Daoy (cell line): Measurements from ENCODE around the gene ZNF808. TPM values are rescaled to one million over a fixed set of nuclear protein-coding genes. Genes with fewer than 3 reads are reported as not detected.
"Not testable (repeated sequence)": the region's sequence is repeated elsewhere in the genome, so short reads cannot be mapped to it uniquely, and the experiment has no call there.

ENCODE experiments used
- DNase-seq: peaks from one replicate; pipeline ENCODE4 v3.0.0-alpha.2; 2015; ENCODE audit warnings: low read depth
- total RNA-seq: library from RNA; depleted of rRNA; stranded (reverse); fragments of >200 nt; shearing (Covaris generic); gene quantifications from 2 replicates; pipeline ENCODE4 v1.2.3, GENCODE V29; 2014

Gene ZNF808
- total RNA-seq, 1 experiment from 2014 or later: 8.6 TPM

DNA sequence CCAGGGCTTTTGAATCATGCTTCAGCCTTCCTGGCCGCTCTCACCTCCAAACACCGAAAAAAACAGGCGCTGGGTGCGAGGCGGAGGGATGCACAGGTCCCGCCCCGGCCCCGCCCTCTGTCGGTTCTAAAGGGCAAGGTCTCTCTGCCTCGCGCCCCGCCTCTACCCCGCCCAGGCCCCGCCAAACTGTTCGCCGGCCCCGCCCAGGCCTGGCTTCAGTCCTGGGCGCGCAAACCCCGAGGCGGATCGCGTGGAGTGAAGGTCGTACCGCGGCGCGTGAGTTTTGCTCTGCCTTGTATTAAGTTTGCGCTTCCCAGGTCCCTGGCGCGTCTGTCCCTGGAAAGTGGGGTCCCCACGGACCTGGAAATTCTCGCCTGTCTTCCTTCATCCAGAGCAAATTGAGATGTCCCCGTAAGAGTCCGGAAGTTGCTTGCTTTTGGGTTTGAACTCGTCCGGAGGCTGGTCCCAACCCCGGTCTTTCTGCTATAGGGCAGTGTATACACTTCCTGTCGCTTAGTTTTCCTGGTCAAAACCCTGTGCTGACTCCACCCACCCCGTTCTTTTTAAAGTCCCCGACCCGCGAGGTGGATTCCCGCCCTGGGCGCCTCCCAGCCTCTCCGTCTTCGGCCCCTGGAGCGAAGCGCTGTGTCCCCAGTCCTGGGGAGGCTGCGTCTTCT lies 8.4 kb downstream of the ZNF808 start:
- DNase-seq: peak; percentile 82

- no peak for DNase-seq
Observed at GRCh38 chr19:52536448-52536800, 9.0 kb downstream of the ZNF808 start.

- not testable (repeated sequence) for DNase-seq
Observed at GRCh38 chr19:52538815-52539214, 11.3 kb downstream of the ZNF808 start.

- not testable (repeated sequence) for DNase-seq
Observed at GRCh38 chr19:52541176-52541575, 13.7 kb downstream of the ZNF808 start.

GRCh38 chr19:52541608-52542007 lies 14.1 kb downstream of the ZNF808 start:
- DNase-seq: no peak

- DNase-seq: not testable (repeated sequence)
Observed at GRCh38 chr19:52542541-52542940, 15.1 kb downstream of the ZNF808 start.

DNA sequence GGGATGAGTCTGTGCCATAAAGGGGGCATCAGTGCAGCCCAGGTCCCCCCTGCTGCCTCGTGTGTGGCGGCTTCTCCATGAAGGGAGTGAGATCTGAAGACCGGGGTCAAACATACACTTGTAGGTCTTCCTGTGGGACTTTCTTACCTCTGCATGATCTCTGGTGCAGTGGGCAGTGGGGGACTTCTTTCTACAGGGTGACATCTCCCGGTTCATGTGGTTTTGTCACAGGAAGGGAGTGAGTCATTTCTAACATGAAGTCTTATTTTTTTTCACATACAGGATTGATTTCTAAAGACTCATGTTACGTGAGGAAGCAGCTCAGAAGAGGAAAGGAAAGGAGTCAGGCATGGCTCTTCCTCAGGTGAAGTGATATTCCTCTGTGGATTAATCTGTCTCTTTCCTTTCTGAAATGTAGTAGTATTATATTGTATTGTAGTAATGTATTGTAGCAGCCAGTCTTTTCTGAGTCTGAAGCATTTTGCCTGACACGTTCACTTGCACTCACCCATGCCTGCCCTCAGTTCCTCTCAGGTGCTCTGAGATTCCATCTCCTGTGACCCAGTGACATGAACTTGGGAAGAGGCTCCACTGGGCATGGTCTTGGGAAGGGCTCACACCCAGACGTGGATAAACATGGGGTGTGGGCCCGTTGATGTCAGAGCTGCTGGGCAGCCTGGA lies 15.7 kb downstream of the ZNF808 start:
- DNase-seq: peak; percentile 11

DNA sequence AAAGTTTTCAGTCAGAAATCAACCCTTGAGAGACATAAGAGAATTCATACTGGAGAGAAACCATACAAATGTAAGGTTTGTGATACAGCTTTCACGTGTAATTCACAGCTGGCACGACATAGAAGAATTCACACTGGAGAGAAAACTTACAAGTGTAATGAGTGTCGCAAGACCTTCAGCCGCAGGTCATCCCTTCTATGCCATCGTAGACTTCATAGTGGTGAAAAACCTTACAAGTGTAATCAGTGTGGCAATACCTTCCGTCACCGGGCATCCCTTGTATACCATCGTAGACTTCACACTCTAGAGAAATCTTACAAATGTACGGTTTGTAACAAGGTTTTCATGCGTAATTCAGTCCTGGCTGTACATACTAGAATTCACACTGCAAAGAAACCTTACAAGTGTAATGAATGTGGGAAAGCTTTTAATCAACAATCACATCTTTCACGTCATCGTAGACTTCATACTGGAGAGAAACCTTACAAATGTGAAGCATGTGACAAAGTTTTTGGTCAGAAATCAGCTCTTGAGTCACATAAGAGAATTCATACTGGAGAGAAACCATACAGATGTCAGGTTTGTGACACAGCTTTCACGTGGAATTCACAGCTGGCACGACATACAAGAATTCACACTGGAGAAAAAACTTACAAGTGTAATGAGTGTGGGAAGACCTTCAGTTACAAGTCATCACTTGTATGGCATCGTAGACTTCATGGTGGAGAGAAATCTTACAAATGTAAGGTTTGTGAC lies 26.9 kb downstream of the ZNF808 start:
- DNase-seq: no peak

DNA sequence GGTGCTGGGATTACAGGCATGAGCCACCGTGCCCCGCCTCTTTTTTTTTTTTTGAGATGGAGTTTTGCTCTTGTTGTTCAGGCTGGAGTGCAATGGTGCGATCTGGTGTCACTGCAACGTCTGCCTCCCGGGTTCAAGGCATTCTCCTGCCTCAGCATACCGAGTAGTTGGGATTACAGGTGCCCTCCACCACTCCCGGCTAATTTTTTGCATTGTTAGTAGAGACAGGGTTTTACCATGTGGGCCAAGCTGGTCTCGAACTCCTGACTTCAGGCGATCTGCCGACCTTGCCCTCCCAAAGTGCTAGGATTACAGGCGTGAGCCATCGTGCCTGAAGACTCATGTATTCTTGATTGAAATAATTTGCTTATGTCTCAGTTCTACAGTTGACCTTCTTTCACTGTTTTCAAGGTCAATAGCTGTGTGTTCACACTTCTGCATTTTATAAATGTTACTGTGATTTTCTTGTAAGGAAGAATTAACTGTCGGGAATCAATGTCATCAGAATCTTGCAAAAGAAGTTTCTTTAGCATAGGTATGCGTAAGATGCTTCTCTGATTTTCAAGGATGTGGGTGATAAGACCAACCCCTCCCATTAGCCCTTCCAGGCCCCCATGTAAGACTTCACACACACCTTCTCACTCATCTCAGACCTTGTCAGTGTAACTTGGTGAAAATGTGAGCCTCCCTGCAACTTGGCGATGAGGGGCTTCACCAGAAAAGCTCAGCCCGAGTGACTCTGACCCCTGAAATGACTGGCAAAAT lies 29.9 kb downstream of the ZNF808 start:
- DNase-seq: no peak

DNA sequence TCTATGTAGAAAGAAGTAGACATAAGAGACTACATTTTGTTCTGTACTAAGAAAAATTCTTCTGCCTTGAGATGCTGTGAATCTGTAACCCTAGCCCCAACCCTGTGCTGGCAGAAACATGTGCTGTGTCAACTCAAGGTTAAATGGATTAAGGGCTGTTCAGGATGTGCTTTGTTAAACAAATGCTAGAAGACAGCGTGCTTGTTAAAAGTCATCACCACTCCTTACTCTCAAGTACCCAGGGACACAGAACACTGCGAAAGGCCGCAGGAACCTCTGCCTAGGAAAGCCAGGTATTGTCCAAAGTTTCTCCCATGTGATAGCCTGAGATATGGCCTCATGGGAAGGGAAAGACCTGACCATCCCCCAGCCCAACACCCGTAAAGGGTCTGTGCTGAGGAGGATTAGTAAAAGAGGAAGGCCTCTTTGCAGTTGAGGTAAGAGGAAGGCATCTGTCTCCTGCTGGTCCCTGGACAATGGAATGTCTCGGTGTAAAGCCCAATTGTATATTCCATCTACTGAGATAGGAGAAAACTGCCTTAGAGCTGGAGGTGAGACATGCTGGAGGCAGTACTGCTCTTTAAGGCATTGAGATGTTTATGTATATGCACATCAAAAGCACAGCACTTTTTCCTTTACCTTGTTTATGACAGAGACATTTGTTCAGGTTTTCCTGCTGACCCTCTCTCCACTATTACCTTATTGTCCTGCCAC lies 31.4 kb downstream of the ZNF808 start:
- not testable (repeated sequence) for DNase-seq

GRCh38 chr19:52561611-52562010 lies 34.1 kb downstream of the ZNF808 start:
- not testable (repeated sequence) for DNase-seq

DNA sequence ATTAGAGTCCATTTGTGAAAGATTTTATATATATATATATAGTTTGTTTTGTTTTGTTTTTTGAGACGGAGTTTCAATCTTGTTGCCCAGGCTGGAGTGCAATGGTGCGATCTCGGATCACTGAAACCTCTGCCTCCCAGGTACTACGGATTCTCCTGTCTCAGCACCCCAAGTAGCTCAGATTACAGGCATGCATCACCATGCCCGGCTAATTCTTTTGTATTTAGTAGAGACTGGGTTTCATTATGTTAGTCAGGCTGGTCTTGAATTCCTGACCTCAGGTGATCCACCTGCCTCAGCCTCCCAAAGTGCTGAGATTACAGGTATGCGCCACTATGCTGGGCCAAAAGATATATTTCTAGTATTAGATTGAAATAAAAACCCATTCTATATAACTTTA lies 38.7 kb downstream of the ZNF808 start:
- DNase-seq: no peak

DNA sequence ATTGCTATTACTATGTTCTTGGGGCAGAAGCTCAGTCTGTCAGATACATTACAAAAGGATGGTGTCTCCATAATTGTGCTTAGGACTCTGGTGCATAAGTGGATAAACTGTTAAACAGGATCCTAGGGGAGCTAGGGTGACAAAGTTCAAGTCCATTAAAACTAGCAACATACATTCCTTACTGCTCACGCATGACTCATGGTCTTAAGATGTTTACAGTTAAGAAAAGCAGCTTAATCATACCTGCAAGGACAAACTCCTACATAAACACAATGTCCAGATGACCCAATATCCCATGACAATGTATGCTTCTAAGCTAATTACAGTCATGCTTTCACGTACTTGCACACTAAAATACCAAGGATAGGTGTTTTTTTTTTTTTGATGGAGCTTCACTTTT lies 39.1 kb downstream of the ZNF808 start:
- DNase-seq: peak; percentile 47

GRCh38 chr19:52567921-52568320 lies 40.5 kb downstream of the ZNF808 start:
- DNase-seq: no peak

- peak; percentile 69 for DNase-seq
Observed at GRCh38 chr19:52569638-52569999, 42.2 kb downstream of the ZNF808 start.

GRCh38 chr19:52570000-52570861 lies 42.8 kb downstream of the ZNF808 start, which contains the start of gene ZNF701:
TSS of gene ZNF701 (plus strand) at chr19:52570287. CDS start at chr19:52574148, 3,861 bp downstream.
- peak; percentile 97 for DNase-seq

GRCh38 chr19:52584736-52585440 lies 57.4 kb downstream of the ZNF808 start:
- DNase-seq: no peak

DNA sequence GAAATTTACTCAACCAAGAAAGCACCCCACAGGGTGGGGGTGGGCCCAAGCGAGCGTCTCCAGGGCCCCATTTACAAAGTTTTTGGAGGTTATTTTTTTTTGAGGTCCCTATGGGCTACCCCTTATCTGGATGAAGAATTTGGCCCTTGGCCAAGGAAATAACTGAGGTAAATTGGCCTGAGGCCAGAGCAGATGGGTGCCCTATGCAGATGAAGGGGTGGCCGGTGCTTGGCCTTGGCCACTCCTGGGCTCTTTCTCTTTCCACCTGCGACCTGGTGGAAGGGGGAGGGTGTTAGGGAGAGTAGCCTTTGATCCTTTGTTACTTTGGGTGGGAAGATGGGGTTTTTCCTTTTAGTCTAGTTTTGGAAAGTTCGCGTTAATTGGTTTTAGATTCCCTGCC lies 58.1 kb downstream of the ZNF808 start:
- DNase-seq: no peak

DNA sequence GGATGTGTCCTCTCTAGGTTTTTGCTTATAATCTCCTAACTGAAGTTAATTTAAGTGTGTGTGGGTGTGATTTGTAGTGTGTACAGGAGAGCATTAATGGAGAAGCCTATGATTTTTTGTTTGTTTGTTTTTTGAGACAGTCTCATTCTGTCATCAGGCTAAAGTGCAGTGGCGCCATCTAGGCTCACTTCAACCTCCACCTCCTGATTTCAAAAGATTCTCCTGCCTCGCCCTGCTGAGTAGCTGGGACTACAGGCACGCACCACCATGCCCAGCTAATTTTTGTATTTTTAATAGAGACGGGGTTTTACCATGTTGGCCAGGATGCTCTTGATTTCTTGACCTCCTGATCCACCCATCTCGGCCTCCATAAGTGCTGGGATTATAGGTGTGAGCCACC lies 63.3 kb downstream of the ZNF808 start:
- DNase-seq: no peak

GRCh38 chr19:52592301-52592700 lies 64.8 kb downstream of the ZNF808 start:
- DNase-seq: no peak
